ENCODE results near the gene RAI1.
"Not testable (repeated sequence)": the region's sequence is repeated elsewhere in the genome, so short reads cannot be mapped to it uniquely, and the experiment has no call there.

The RAI1 gene

DNA sequence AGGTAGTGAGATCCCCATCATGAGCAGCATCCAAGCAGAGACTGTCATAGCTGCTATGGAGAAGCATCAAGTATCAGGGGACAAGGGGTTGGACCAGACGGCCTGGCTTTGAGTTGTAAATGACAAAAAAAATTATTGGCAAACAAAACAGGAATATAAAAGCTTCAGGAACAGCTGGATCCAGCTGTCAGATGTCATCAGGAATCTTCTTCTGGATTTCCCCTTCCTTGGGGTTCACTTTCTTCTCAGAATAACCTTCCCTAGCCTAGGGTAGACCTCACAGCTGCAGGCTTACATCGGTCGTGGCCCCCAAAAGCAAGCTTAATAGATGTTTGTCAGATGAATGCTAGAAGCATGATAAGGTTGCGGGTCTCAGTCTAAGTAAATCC is 17.2 kb upstream of the RAI1 start:
- no peak for DNase-seq

DNA sequence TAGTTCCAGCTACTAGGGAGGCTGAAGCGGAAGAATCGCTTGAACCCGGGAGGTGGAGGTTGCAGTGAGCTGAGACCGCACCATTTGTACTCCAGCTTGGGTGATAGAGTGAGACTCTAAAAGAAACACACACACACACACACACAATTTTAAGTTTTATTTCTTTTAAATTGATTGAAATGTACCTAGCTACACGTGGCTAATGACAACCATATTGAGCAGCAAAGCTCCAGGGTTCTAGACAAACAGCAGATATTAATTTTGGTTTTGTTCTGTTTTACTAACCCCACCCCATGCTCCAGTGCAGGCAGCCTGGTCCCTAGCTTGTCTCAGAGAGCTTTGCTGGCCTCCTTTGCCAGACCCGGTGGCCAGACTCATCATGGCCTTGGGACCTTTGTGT is 16.0 kb upstream of the RAI1 start:
- DNase-seq, result no peak

DNA sequence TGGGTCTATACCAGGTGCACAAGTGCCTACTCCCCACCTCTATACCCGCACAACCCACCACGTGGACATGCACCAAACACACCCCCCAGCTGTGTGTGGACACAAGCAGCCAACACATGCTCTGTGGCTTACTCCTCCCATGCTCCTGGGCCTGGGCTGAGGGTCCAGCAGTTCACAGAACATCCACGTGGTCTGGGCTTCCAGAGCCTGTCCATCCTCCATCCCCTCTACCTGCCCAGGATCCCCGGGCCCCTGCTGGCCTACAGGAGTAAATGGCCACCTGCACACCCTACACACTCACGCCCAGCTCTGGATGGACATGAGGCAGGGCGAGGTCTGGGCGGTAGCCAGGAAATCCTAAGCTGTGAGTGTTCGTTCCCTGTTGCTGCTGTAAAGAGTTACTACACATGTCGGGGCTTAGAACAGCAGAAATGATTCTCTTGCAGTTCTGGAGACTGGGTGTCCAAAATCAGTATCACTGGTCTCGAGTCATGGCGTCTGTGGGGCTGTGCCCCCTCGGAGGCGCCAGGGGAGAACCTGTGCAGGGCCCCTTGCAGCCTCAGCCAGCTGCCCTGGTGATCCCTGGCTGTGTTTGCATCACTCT is 15.0 kb upstream of the RAI1 start:
- no peak for DNase-seq

DNA sequence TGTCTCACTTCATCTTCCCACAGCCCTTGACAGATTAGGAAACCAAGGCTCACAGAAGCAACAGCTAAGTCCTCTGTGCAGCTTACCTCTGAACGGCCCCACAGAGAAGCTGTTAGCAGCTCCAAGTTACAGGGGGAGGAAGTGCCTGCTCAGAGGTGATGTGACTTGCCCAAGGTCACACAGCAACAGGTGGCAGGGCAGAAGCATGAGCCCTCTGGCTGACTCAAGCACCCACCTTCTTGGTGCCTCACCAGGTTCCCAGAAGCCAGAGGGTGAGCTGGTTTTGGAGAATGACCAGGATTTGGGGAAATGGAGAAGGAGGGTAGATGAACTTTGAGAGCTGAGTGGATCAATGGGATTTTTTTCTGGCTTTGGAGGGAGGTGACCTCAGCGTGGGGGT is 14.0 kb upstream of the RAI1 start:
- no peak for DNase-seq

DNA sequence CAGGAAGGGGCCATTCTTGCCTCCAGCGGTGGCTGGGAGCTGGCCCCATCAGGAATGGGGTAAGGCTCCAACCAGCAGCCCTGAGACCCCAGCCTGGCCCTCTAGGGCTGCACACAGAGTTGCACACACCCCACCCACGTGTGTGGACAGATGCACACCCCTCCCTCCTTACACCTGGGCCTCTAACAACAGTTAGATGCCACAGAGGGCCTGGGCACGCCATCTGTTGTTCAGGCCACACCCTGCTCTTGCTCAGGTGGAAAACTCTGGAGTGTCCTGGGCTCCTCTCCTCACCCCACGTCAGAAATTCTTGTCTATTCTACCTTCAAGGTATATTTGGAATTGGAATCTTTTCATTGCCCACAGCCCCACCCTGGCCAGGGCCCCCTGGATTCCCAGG is 13.3 kb upstream of the RAI1 start:
- peak; percentile 12 for DNase-seq

DNA sequence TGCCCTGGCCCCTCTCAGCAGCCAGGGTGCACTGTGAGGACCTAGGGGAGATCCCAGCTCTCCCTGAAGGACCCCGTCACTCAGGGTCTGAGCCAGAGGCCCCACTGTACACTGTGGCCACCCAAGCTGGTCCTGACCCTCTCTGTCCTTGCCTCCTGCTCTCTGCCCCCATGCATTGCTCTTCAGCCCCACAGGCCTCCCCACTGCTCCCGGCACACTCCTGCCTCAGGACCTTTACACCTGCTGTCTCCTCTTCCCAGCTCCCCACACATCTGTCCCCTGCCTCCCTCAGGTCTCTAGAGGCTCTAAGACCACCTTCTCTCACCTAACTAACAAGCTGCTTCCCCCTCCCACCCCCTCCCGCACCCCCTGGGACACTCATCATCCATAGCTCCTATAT is 12.9 kb upstream of the RAI1 start:
- DNase-seq, result no peak

DNA sequence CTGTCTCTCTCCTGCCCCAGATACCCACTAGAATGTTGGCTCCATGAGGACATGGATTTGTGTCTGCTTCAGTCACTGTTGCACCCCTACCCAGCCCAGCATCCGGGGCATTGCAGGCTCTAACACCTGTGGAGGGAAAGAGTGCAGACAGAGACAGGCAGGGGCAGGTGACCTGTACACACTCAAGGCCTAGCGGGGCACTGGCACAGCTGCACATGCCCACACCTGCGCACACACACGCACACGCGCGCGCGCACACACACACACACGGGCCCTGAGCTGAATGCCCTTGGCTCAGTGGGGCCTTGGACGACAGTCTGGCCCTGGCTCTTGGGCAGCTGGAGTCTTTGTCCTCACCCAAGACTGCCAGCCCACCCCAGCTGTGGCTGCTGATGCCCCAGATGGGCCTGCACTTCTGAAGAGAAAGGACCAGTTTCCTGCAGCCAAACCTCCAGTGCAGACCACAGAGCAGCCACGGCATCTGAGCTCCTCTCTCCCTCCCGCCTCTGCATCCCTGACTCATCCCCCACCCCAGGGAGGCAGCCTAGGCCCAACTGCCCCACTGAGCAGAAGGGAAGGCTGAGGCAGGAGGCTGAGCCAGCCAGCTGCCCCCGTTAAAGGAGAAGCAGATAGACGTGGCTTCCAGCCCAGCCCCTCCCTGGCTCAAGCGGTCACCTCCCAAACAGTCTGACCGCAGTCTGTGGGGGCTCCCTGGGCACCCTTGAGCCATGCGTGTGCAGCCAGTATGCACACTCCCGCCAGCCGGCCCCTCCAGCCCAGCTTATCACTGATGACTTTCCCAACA is 12.3 kb upstream of the RAI1 start:
- peak; percentile 49 for DNase-seq

DNA sequence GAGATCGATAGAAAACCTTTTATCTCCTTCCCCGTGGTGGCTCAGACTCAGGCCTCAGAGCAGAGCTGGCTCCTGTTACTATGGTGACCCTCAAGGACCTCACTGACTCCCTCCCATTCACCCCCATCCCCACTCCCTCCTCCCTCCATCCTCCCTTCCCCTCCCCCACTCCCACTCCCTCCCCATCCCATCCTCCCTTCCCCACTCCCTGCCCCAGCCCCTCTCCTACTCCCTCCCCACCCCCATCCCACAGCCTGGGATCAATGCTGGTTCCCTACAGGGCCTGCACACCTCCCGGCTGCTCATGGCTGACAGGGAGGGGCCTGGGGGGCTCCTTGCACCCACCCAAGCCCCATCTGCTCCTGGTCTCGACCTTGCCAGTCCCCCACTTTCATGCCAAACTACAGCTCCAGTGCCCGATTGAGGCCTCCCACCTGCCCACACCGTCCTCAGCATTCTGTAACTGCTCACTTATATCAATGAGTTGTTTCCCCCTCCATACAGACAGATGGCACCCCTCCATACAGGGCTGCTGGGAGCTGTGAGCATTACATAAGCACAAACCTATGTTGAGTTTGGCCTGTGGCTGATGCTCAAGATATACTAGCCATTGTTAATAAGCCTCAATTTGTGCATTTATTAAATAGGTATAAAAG is 11.6 kb upstream of the RAI1 start:
- DNase-seq, result no peak

DNA sequence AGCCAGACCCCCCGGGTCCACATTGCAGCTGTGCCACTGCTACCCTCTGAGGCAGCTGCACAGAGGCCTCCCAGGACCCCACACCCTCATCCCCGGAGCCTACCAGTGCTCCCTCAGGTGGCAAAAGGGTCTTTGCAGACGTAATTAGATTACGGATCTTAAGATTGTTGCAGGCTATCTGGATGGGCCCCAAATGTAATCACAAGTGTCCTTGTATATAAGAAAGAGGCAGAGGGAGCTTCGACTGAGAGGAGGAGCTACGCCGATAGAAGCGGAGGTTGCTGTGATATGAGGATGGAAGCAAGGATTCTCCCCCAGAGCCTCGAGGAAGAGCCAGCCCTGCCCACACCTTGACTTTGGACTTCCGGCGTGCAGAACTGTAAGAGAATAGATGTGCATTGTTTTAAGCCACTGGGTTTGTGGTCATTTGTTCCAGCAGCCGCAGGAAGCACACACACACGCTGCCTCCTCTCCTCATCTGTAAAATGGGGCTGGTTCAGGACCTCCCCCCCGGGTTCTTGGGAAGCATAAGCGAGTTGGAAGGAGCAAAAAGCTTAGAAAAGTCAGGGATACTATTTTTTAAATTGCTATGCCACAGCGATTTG is 10.5 kb upstream of the RAI1 start:
- DNase-seq, result no peak

DNA sequence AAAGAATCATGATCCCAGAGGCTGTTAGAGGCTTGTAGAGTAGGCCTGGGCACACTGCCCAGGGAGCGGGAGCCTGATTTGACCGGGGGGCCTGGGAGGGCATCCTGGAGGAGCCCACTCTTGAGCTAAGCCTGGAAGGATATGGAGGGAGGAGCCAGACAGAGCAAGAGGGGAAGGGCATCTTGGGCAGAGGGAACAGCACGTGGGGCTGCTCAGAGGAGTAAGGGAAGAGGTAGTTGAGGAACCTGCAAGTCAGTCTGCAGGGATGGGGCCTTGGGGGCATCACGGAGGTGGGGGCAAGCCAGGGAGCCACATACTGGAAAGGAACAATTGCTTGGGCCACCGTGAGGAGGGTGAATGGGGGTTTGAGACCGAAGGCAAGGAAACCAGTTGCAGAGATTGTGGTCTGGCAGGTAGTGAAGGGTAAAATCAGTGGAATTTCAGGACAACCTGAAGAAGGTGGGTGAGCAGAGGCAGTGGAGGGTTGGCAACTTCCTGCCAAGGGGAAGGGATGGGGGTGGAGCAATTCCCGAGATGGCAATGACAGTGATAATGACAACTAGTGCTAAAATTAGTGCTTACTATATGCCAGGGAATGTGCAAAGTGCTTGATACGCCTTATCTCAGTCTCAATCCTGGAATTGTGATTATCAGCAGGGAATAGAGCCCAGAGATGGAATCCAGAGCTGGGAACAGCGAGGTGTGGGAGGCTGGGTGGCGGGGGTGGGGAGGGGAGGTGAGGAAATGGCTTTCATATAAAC is 9.7 kb upstream of the RAI1 start:
- no peak for DNase-seq

DNA sequence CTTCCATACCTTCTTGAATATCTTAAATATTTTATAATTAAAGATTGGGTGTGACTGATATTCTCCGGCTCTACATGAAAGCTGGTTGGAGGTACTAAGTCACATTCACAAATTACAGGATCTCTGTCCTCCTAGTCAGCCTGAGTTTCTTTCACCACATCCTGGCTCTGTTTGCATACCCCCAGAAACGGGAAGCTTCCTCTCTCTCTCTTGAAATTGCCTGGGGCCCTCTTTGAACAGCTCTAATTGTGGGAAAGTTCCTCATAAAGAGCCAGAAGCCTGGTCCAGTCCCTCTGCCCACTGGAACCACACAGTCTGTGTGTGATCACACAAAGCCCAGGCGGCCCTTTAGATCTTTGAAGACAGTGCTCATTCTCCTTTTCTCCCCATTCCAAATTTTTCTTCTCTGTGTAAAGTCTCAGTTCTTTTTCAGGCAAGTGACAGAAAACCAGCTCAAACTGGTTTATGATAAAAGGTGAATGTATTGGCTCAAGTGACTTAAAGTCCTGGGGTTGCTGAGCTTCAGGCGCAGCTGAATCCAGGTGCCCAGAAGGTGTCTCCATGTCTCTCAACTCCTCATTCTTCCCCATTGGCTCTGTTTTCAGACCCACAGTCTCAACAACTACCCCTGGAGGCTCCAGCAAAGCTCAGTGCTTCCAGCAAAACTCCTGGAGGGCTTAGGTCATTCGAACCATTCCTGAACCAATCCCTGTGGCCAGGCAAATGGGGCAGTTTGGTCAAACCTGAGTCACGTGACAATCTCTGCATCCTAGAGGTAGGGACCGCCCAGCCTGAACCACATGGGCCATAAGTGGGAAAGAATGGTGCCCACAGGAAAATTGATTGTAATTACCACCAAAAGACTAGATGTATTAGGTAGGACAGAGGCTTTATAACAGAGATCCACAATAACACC is 8.5 kb upstream of the RAI1 start:
- no peak for DNase-seq

DNA sequence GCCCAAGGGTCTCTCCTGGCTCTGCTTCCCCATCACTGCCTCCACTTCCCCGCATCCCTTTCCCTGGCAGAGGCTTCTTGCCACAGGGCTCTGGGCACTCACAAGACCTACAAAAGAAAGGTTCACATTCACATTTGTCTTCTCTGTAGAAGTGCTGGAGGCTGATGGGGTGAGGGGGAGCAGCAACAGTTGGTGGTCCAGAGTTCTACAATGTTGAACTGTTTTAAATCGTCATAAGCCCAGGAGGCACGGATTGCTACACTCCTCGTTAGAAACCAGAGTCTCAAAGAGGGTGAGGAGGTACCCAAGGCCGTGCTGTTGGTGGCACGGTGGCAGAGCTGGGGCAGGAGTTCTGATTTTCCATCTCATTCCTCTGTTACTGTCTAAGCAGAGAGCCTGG is 5.8 kb upstream of the RAI1 start:
- DNase-seq, result no peak

DNA sequence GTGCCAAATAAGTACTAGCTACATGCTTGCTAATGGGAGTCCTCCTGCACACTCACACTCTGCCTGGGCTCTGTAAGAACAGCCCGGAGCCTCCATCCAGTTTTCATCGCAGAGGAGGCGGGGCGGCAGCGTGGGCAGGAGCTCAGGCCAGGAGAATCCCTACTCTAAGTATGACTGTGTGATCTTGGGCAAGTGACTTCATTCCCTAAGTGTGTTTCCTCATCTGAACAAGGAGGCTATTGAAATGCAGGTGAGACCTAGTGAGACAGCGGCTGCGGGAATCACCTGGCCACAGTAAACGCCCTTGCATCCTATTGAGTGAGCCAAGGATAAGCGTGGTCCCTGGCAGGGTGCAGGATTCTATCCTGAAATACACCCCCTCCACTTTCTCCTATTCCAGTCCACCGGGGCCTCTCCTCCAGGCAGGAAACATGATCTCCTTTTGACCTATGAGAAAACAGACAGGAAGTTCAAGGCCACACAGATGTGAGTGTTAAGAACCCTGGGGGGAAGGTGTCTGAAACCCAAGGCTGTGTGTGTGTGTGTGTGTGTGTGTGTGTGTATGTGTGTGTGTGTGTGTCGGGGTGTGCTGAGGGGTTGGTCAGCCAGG is 5.2 kb upstream of the RAI1 start:
- peak; percentile 68 for DNase-seq

DNA sequence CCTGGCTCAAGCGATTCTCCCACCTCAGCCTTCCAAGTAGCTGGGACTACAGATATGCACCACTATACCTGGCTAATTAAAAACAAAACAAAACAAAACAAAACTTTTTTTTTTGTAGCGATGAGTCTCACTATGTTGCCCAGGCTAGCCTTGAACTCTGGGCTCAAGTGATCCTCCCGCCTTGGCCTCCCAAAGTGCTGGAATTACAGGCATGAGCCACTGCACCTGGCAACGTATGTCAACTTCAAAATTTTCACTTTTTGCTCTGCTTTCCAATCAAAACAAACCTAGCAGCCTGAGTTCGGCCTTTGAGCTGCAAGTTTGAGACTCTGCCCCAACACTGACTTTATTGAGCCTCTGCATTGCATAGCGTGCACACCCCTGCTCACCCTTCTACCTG is 4.5 kb upstream of the RAI1 start:
- DNase-seq, result no peak

DNA sequence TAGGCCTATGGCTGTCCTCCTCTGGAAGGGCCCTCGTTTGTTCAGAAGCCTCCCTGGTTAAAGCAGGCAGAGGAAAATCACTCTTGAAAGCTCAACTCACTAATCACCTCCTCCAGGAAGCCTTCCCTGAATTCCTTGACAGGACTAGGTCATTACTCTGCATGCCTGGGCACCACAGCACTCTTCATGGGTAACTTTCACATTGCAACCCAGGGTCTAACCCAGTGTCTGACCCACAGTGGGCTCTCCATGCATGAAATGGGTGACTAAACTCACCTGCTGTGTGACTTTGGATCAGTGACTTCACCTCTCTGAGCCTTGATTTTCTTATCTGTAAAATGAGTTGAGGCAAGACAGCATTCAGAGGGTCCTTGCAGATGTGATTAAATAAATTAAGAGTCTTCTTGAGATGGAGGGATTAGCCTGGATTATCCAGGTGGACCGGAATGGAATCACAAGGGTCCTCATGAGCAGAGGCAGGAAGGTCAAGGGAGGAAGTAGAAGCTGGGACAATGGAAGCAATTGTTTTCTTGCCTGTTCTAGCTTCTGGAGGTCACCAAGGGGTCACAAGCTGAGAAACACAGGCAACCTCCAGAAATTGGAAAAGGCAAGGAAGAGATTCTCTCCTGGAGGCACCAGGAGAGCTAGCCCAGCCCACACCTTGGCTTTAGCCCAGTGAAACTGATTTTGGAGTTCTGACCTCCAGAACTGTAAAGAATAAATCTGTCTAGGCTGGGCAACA is 3.8 kb upstream of the RAI1 start:
- DNase-seq, result no peak

DNA sequence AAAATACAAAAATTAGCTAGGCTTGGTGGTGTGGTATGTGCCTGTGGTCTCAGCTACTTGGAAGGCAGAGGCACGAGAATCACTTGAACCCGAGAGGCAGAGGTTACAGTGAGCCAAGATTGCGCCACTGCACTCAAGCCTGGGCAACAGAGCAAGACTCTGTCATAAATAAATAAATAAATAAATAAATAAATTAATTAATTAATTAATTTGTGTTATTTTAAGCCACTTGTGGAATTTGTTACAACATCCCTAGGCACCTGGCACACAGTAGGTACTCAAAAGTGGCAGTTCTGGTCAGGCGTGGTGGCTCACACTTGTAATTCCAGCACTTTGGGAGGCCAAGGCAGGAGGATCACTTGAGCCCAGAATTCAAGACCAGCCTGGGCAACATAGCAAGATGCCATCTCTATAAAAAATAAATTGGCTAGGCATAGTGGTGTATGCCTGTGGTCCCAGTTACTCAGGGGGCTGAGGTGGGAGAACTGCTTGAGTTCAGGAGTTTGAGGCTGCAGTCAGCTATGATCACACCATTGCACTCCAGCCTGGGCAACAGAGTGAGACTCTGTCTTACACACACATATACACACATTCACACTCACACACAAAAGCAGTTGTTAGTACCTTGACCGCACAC is 3.1 kb upstream of the RAI1 start:
- DNase-seq, result not testable (repeated sequence)

DNA sequence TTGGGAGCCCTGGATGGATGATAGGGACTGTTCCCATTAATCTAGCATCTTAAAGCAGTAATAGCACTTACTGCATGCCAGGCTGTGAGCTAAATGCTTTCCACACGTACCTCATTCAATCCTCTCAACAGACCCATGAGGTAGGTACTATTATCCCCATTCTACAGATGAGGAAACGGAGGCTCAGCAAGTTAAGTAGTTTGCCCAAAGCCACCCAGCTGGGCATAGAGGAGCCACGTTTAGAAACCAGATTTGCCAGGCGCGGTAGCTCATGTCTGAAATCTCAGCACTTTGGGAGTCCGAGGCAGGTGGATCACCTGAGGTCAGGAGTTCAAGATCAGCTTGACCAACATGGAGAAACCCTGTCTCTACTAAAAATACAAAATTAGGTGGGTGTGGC is 2.0 kb upstream of the RAI1 start:
- DNase-seq, result no peak

DNA sequence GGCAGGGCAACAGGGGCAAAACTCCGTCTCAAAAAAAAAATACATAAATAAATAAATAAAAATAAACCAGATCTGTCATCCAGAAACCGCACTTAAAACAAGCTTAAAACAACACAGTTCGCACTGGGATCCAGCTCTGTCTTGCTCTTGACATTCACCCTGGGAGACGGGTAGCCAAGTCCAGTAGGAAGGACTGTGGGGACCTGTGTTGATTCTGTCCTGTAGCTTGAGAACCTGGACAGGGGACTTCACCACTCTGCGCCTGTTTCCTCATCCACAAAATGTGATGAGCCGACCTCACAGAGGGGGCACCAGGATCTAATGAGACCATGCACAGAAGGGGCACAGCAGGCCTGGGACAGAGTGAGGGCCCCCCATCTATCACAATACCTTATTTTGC is 1.5 kb upstream of the RAI1 start:
- DNase-seq, result no peak

DNA sequence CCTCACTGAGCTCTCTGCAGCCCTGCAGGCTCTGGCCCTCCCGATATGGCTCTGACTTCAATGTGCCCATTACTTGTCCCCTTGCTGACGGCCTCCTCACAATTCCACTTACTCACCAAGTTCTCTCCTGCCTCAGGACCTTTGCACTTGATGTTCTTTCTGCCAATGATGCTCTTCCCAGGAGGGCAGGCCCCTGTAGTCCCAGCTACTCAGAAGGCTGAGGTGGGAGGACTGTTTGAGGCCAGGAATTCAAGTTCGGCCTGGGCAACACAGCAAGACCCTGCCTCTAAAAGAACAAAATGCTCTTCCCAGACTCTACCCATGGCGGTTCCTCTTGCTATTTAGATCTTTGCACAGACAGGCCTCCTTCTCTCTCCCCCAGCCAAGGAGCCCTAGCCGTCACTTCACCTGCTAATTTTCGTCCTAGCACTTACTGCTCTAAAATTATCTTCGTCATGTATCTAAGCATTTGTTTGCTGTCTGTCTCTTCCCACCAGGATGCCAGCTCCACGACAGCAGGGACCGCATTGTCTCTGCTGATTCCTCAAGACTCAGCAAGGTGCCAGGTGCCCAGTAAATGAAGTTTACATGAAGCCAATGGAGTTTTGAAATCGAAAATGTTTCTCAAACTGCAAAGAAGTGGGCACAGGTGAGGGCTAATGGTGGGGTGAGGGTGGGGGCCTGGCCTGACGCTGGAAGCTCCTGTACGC is 626 bp upstream of the RAI1 start:
- DNase-seq, result peak; percentile 52
